Gastrocnemius medialis (tissue), 4 donors: ENCODE measurements around the gene KRT23. TPM values are rescaled to one million over a fixed set of nuclear protein-coding genes. Genes with fewer than 3 reads are reported as not detected.

Source experiments
- ATAC-seq, 2 donors: fragments of 150-250 bp; one replicate each; pipeline ENCODE4 v1.9.1; 2016
- DNase-seq, 2 donors: peaks; one replicate each; pipeline ENCODE4 v3.0.0-alpha.2; 2019
- H3K27ac ChIP-seq, 4 donors: fragments of 200-600 bp; sonication (generic); 1 replicate in 1 of 4; 2 replicates in 3 of 4; pipeline ENCODE4 v1.5.1; 2016 to 2018; ENCODE audit warnings: mild to moderate bottlenecking in 2 of 4, moderate library complexity in 1 of 4
- H3K27me3 ChIP-seq, 3 donors: fragments of 200-600 bp; sonication (generic) in 2 of 3; 1 replicate in 1 of 3; 2 replicates in 2 of 3; pipeline versions ENCODE4 v1.5.1 to v1.6.0; 2016 to 2019; ENCODE audit warnings: mild to moderate bottlenecking in 1 of 3, moderate library complexity in 1 of 3
- H3K36me3 ChIP-seq, 2 donors: fragments of 200-600 bp; sonication (generic) in 1 of 2; one replicate each; pipeline ENCODE4 v1.5.1; 2017 to 2018
- H3K4me1 ChIP-seq, 2 donors: fragments of 200-600 bp; sonication (generic) in 1 of 2; one replicate each; pipeline ENCODE4 v1.5.1; 2016 to 2017; ENCODE audit warnings: mild to moderate bottlenecking in 2 of 2
- H3K4me3 ChIP-seq, 4 donors: fragments of 200-600 bp; sonication (generic) in 3 of 4; 1 replicate in 1 of 4; 2 replicates in 3 of 4; pipeline ENCODE4 v1.5.1; 2016 to 2019; ENCODE audit warnings: mild to moderate bottlenecking in 2 of 4
- H3K9me3 ChIP-seq, 3 donors: fragments of 200-600 bp; sonication (generic) in 2 of 3; 1 replicate in 1 of 3; 2 replicates in 2 of 3; pipeline ENCODE4 v1.5.1; 2016 to 2019
- CTCF ChIP-seq, 5 experiments: fragments of 450-650 bp in 3 of 5; fragments of 200-600 bp in 2 of 5; sonication (generic) in 2 of 5; IDR thresholded peaks in 4 of 5; conservative IDR thresholded peaks in 1 of 5; 1 replicate in 4 of 5; 2 replicates in 1 of 5; pipeline ENCODE4 v1.5.1; 2016 to 2019; ENCODE audit warnings: antibody characterized with exemption in 5 of 5, mild to moderate bottlenecking in 3 of 5, moderate library complexity in 3 of 5
- POLR2A ChIP-seq, 2 donors: fragments of 450-650 bp; IDR thresholded peaks; one replicate each; pipeline ENCODE4 v1.6.1; 2017; ENCODE audit warnings: antibody characterized with exemption in 2 of 2, mild to moderate bottlenecking in 2 of 2, moderate library complexity in 2 of 2
- in situ Hi-C, 4 donors: fragments of 200-750 bp; cut with MboI; loops; one replicate each; pipeline versions ENCODE4 v1.15.0 to v1.8.0; 2017; ENCODE audit warnings: low sequenced_read_pairs in 4 of 4
- intact Hi-C: fragments of 100-400 bp; cut with DNase I; formaldehyde crosslinking; loops from one replicate; pipeline ENCODE4 v1.15.1; 2023; ENCODE audit warnings: low total_unique reads
- total RNA-seq, 4 donors: library from RNA; depleted of rRNA; stranded (reverse); fragments of >200 nt; gene quantifications; one replicate each; pipeline versions ENCODE4 v1.1.0 to v1.2.3, GENCODE V29; 2016

The KRT23 gene
- total RNA-seq, 4 donors from 2014 or later = 0.42 TPM; not detected in 3

- H3K27ac ChIP-seq = no peak overlapping the region
- intact Hi-C loops (no loop called here), in situ Hi-C loops (no loop called here)
- TF ChIP-seq POLR2A (IDR thresholded peaks at IDR 0.05) (no peak), CTCF (IDR thresholded peaks at IDR 0.05 in 4 of 5, conservative IDR thresholded peaks at IDR 0.05 in 1 of 5) (no peak)
- no peaks in the 10 kb centered on the region for H3K4me1 ChIP-seq
- H3K36me3 ChIP-seq = no peaks in the 10 kb centered on the region
- H3K9me3 ChIP-seq = no peaks in the 10 kb centered on the region
- peaks cover 6 to 15% (median 8%) of the 10 kb centered on the region in 3 donors for H3K27me3 ChIP-seq
- ATAC-seq (no peak), DNase-seq (no peak)
- no peak overlapping the region for H3K4me3 ChIP-seq
These were observed 7.1 kb upstream of the KRT23 start for GRCh38 chr17:40944531-40944930.

GRCh38 chr17:40942553-40942952 is 5.1 kb upstream of the KRT23 start:
- intact Hi-C loops = no loop called here
- DNase-seq (no peak), ATAC-seq (no peak)
- Histone ChIP-seq H3K4me1 (peaks cover 0 to under 1% of the 10 kb centered on the region in 2 donors), H3K4me3 (no peak overlapping the region), H3K27ac (no peak overlapping the region), H3K9me3 (no peaks in the 10 kb centered on the region), H3K27me3 (peaks cover 0 to 2% (median 0%) of the 10 kb centered on the region in 3 donors), H3K36me3 (no peaks in the 10 kb centered on the region)
- in situ Hi-C loops = no loop called here
- TF ChIP-seq CTCF (IDR thresholded peaks at IDR 0.05 in 4 of 5, conservative IDR thresholded peaks at IDR 0.05 in 1 of 5) (no peak), POLR2A (IDR thresholded peaks at IDR 0.05) (no peak)

- Histone ChIP-seq H3K4me3 (no peak overlapping the region), H3K4me1 (peaks cover 0 to 6% of the 10 kb centered on the region in 2 donors), H3K27me3 (peaks cover 0 to 2% (median 0%) of the 10 kb centered on the region in 3 donors), H3K36me3 (no peaks in the 10 kb centered on the region), H3K9me3 (no peaks in the 10 kb centered on the region), H3K27ac (no peak overlapping the region)
- DNase-seq (no peak), ATAC-seq (no peak)
- intact Hi-C loops (no loop called here), in situ Hi-C loops (no loop called here)
- TF ChIP-seq POLR2A (IDR thresholded peaks at IDR 0.05) = no peak
- no peak for TF ChIP-seq CTCF (IDR thresholded peaks at IDR 0.05 in 4 of 5, conservative IDR thresholded peaks at IDR 0.05 in 1 of 5)
These were observed 2.8 kb upstream of the KRT23 start for GRCh38 chr17:40940266-40940665.

- Histone ChIP-seq H3K9me3 (no peaks in the 10 kb centered on the region), H3K4me1 (peaks cover 0 to 6% of the 10 kb centered on the region in 2 donors), H3K27ac (no peak overlapping the region), H3K27me3 (peaks cover 0 to 2% (median 0%) of the 10 kb centered on the region in 3 donors), H3K4me3 (no peak overlapping the region), H3K36me3 (no peaks in the 10 kb centered on the region)
- DNase-seq = no peak
- no peak for TF ChIP-seq POLR2A (IDR thresholded peaks at IDR 0.05)
- TF ChIP-seq CTCF (IDR thresholded peaks at IDR 0.05 in 4 of 5, conservative IDR thresholded peaks at IDR 0.05 in 1 of 5) = no peak
- in situ Hi-C loops (no loop called here), intact Hi-C loops (no loop called here)
- no peak for ATAC-seq
These were observed 1.5 kb upstream of the KRT23 start for GRCh38 chr17:40938981-40939380.

GRCh38 chr17:40936976-40937375 is 470 bp downstream of the KRT23 start:
- H3K27me3 ChIP-seq = no peaks in the 10 kb centered on the region
- no peaks in the 10 kb centered on the region for H3K9me3 ChIP-seq
- no peak for TF ChIP-seq POLR2A (IDR thresholded peaks at IDR 0.05)
- TF ChIP-seq CTCF (IDR thresholded peaks at IDR 0.05 in 4 of 5, conservative IDR thresholded peaks at IDR 0.05 in 1 of 5) = no peak
- H3K27ac ChIP-seq = no peak overlapping the region
- H3K36me3 ChIP-seq = no peaks in the 10 kb centered on the region
- H3K4me3 ChIP-seq = peak overlapping the region in 1 of 4 donors; percentile 4
- intact Hi-C loops = no loop called here
- H3K4me1 ChIP-seq = peaks cover 0 to 6% of the 10 kb centered on the region in 2 donors
- DNase-seq (no peak), ATAC-seq (no peak)
- in situ Hi-C loops = no loop called here
